Anterior cingulate cortex (tissue), 58 donors: ENCODE results near the gene CLBA1.

Experiments used
- DNase-seq, 58 donors: peaks; one replicate each; lab custom pipeline; 2025; lab: John Stamatoyannopoulos, UW

The CLBA1 gene

DNA sequence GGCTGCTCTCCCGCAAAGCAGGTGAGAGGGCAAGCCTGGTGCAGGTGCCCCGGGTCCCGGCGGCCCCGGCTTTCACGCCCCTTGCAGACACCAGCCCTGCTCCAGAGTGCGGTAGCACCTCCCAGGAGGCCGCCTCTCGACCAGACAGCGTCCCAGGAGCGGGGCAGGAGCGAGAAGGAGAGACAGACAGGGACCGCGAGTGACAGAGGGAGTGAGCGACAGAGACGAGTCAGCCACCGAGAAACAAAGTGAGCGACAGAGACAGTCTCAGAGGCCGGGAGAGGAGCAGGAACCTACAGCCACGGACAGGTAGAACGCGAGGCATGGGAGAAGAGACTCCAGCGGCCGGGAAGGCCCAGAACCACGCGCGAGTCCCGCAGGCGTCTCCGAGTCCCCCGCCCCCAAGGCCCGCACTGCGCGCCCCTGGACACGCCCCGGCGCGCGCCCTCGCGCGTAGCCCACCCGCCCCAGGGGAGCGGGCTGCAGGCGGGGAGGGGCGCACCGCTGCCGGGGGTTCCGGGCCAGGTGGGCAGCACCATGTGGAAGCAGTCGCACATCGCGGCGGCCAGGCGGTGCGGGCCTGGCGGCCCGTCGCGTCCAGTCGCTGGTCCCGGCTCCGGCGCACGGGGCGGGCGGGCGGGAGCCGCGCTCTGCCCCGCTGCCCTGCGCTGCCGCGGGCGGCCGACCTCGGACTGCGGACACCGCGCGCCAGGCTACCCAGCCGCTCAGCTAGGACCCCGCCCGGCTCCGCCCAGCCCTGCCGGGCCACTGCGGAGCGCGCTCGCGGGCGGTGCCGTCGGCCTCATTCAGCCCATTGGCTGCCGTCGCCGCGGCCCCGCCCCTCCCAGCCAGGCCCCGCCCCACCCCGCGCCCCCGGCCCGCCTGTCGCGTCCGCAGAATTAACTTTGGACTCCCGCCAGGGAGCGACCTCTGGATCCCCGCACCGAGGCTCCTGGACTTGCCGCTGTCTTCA lies 7.6 kb upstream of the CLBA1 start, which contains the start of gene AHNAK2:
Gene AHNAK2, minus strand, starts transcription at position 694 of the 973 bp plus-strand sequence. Its CDS starts 137 bp downstream, at position 557.
- peak in 31 of 58 donors; percentile 5 to 73 (median 43) for DNase-seq

DNA sequence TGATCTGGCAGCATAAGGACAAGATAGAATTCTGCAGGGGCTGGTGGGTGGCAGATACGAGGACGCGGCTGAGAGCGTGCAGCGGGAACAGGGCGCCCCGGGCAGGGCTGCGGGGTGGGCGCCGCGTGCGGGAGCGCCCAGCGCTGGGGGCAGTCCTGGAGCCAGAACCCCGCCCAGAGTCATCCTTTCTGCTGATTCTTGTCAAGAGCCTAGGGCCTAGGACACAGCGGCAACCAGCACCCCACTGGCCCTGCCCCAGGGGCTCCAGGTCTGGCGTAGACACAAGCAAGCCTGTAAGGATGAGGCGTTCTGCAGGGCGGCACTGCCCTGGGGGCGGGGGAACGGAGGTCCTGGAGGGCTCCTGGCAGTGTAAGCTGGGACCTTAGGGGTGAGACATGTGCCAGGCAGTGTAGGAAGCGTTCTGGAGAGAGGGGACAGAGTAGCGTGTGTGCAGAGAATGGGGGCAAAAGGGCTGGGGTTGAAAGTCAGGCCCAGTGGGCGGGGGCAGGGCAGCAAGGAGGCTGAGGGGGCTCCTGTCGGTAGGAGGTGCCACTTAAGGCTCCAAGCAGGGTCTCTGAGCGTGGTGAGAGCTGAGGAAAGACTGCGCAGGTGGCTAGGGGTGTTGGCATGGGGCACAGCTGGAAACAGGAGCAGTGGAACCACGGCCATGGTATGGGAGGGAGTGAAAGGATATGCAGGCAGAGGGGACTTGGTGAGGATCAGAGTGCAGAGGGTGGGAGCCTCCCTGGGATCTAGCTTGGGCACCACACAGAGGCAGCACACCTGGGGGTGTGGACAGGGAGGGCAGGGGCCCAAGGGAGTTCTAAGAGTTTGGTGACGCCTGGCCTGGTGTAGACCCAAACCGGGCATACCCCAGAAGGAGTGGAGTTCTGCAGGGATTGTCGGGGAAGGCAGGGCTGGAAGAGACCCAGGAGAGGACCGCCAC lies 6.6 kb upstream of the CLBA1 start:
- no peak for DNase-seq

DNA sequence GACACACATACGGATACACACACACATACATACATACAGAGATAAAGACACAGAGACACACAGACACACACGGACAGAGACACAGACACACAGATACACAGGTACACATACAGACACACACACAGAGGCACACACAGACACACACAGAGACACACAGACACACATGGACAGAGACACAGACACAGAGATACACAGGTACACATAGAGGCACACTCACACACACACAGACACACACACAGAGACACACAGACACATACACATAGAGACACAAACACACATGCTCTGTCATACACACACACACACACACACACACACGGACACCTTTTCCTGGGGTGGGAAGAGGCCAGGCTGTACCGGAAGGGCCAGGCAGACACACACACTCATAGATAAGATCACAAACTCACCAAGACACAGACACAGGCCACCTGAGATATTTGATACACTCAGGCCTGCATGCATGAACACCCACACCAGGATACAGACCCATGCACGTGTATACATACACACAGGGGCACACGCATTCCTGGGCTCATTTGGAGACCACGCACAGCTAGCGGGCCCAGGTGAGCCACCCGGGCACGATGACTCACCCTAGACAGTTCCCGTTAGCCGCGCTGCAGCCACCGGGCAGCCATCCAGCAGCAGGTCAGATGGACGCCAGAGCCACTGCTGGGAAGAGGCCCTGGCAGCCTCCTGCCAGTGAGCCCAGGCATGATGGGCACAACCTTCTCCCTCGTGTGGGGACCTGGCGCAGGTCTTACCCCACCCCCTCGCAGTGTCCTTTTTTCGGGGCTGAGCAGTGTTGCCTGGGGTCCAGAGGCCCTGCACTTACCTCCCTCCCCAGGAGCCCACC lies 5.6 kb upstream of the CLBA1 start:
- DNase-seq, result peak in 4 of 58 donors; percentile 22 to 37 (median 28)

DNA sequence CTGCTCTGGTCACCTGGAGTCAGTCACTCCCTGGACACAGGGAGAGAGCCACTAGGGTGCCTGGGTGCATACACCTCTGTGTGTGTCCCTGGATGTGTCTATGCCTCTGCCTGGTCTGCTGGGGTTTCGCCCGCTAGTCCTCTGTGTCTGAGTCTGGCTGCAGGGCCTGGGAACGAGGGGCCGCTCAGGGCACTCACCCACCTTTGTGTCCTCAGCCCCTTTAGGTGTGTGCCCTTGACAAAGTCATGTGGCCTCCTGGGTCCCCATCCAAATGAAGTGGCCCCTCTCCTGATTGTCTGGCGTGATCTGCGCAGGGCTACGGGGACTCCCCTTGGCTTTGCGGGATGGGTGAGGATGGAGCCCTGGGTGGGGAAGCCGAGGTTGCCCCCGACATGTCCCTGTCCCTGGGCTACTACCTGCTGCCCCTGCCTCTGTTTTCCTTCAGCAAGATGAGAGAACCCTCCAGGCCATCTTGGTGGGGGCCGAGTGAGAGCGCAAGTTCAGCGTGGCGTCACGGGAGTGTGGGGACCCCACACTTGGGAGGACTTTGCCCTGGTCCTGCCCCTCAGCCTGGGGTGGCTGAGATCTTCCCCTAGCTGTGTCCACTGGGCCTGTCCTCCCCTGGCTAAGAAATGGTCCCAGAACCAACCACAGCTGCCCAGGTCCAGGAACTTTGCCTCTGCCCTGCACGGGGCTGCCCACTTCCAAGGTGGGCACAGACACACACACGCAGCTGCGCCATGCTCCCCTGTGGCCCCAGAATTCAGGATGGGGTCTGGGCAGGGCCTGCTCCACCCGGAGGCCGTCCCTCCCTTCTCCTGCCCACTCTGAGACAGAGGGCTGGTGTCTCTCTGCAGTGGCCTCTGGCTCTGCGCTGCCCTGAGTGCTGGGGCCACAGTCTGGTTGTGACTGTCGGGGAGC lies 4.7 kb upstream of the CLBA1 start:
- DNase-seq, result no peak

DNA sequence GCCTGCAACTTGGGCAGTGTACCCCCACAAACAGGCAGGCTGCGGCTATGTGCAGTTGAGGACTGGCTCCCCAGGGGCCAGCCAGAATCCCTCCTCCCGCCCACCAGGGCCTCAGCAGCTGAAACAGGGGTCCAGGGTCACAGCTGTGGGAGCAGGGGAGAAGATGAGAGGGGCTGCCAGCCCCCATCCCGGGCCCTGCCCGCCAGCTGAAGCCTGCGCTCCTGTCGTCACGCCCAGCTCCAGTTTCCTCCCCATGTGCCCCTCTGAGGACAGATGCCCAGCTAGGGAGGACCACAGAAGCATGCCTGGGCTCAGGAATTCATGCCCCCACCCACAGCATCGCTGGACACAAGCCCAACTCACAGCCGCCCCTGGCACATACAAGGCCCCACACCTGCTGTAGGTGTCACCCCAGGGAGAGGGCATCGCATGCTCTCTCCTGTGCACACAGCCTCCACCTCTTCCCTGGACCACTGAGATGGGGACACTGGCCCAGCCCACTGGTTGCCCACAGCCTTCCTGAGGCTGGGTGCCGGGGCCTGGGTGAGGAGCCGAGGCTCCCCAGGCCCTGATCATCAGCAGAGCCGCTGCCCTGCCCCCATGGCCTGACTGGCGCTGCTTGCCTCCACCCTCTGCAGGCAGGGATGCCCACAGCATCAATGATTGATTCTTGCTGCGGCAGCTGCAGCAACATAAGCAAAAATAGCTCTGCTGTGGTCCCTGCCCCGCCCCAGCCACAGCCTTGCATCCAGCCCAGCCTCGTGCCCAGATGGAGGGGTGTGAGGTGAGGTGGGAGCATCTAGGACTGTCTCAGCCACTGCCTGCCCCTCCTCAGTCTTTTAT lies 3.7 kb upstream of the CLBA1 start:
- DNase-seq, result peak in 12 of 58 donors; percentile 13 to 49 (median 28)

DNA sequence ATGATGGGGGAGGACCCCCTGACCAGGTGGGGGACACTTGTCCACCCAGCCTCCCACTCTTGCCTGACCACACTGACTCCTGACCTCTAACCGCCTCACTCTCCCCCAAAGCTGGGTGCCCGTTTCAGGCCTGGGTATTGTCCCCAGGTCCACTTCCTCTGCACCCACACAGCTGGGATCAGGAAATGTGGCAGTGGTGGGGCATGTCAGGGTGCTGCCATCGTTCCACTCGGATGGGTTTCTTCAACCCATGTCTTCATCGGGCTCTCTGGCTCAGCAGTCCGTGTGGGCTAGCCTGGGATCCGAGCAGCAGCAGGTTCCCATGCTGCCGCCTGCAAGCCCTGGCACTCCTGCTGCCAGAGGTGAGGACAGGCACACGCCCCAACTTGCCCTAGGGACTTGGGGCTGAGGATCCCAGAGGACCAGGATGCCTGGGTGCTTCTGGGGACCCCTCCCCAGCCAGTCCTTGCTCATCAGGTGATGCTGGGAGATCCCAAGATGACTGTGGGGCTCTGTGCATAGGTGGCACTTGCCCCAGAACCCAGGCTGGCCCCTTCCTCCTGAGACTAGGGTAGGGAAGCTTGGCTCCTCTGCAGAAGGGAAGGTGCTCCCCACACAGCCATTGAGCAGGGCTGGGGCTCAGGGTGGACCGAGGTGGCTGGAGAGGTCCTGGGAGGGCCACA lies 2.9 kb upstream of the CLBA1 start:
- DNase-seq, result no peak

DNA sequence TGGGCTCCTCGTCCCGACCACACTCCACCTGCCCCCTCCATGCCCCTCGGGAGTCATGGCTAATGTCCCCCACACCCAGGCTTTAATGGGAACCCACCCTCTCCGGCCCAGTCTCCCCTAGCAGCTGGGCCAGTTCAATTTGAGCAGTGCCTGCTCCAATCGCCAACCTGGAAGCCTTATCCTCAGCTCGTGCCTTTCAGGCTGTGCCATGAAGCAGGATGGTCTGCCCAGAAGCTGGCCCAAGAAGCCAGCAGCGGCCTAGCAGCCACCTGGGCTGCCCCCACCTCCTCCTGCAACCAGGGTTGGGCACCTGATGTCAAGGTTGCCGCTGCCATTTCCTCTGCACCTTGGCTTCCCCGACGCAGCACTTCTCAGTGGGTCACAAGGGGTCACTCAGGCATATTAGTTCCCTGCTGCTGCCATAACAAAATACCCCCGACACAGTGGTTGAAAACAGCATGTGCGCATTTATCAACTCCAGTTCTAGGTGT lies 2.3 kb upstream of the CLBA1 start:
- no peak for DNase-seq

DNA sequence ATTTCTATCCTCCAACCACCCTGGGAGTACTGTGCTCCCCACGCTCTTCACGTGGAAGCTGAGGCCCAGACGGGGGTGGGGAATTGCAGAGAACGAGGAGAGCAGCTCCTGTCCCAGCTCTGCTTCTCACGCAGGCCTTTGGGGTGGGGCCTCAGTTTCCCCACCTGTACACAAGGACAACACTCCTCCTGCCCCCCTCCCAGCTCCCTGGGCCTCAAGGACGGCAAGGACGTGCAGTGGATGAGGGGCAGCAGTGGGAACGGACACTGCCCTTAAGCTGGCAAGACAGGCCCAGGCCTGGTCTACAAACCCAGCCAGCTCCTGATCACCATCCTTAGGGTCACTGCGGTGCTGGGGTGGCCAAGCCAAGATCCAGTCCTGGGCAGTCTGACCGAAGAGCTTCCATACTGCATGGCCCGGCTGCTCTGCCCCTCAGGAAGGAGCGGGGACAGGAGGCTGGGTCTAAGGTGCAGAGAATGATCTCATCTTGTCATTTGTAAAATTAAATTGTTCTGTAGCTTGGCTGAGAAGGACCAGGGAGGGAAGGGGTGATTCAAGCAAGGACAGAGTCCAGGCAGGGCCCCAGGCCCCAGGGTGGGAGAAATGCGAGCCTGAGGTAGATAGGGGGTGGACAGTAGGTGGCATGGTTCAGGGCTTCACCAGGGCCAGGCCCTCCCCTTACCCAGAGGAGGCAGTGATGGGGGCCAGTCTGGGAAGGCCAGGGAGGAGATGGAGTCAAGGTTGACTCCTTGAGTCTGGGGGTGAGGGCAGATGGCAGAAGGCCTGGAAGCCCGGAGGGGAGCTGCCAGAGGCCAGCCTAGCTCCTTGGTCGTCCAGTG lies 1.3 kb upstream of the CLBA1 start:
- no peak for DNase-seq

DNA sequence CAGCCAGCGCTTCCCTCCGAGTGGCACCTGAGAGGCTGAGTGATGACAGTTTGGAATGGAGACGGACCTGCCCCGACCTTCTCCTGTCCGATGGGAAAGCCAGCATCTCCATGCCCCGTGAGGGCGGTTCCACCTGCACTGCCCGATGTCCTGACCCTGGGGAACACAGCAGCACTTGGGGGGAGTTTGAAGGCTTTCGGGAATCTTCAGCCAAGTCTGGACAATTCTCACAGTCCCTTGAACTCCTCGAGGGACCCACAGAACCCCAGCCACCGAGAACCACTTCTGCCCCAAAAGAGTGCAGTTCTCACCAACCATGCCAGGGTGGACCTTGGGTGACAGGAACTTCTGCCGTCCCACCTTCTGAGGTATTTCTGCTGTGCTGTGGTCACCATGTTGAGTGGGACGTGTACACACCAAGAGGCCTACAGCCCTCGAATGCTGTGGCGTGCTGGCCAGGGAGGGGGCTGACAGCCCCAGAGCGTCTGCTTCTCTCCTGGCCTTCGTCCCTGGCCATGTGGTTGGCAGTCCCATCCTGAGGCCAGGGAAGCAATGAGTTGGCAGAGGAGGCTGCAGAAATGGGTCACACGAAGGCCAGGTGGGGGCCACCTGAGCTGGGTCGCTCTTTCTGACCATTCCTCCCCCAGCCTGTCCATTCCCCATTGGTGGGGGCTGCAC lies 1.0 kb downstream of the CLBA1 start:
- no peak for DNase-seq

DNA sequence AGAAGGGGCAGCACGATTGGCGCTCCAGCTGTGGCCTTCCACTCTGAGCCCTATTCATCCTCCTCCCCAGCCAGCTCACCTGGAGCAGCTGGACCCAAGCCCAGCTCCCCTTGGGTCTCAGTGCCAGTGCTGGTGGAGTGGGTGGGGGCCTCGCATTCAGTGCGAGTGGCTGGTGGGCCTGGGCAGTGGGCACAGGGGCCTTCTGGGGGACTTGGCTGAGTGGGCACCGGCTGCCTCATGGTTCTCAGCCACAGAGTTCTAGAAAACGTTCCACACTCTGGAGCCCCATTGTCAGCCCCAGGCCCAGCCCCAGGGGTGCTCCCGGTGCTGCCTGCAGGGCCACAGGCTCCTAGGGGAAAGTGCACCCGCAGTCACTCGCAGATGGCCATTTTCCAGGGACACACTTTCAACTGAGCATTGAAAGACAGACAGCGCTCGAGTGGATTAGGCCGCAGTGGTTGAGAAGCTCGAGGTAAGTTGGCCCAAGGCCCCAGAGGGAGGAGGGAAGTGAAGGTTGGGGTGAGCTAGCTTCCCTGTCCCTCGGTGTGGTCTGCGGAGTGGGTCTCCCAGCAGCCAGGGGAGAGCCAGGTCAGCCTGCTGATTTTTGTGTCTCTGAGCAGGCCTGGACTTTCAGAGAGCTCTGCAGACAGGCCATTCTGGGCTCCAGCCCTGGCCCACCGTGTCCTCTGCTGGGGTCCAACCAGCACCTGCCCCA lies 3.8 kb downstream of the CLBA1 start:
- no peak for DNase-seq

DNA sequence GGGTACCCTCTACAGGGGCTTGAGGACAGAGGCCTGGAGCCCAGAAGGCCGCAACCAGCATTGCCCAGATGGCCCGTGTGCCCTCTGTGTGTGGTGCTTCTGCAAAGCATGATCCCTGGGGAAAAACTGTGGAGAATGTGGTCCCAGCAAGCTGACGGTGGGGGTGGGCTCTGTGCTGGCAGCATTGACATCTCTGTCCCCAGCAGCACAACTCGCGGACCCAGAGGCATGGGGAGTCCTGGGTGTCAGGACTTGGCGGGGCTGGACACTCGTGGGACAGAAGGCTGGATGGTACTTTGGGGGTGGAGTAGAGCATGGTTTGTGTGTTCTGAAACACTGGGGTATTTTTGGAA lies 4.3 kb downstream of the CLBA1 start:
- DNase-seq, result no peak

DNA sequence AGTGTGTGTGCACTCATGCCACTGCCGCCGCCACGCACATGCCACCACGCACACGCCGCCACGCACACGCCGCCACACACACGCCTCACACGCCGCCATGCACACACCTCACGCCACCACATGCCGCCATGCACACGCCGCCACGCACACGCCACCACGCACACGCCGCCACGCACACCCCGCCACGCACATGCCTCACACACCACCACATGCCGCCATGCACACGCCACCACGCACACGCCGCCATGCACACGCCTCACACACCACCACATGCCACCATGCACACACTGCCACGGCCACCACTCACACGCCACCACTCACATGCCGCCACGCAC lies 6.3 kb downstream of the CLBA1 start:
- no peak for DNase-seq

DNA sequence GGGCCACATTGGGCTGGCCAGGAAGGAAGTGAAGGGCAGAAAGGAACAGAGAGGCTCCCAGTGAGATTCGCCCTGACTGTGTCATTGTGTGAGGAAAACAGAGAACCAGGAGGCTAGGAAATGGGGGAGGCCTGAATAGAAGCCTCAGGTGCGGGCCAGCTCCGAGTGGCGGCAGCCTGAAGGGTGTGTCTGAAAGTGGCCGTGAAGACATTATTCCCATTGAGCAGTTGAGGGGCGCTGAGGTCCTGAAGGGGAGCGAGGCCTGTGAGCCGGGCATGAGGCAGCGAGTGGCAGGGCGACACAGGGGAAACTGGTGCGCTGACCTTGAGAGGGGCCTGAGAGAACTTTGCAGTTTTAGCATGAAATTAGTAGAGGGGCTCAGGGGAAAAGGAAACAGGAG lies 6.9 kb downstream of the CLBA1 start:
- no peak for DNase-seq

DNA sequence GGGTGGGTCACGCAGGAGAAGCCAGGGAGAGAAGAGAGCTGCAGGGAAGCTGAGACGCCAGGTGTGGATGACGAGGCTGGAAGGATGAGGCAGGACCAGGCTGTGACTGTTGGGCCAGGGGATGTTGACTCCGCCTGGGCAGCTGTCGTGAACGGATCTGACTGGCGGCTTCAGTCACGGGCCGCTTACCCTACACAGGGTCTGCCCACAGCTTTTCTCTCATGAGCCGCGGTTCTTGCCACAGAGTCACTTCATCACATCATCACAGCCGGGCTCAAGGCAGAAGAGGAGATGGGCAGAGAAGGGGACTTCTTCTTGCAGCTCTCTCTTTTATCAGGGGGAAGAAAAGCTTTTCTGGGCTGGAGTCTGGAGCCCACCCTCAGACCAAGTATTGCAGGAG lies 7.7 kb downstream of the CLBA1 start:
- no peak for DNase-seq
